Left ventricle myocardium inferior (tissue), 1 donor: ENCODE results near the gene SPNS2. TPM values are rescaled to one million over a fixed set of nuclear protein-coding genes. Genes with fewer than 3 reads are reported as not detected.

Source experiments
- DNase-seq: peaks from one replicate; pipeline ENCODE4 v3.0.0-alpha.2; 2020
- H3K27ac ChIP-seq: fragments of 200-600 bp; replicated peaks from 2 replicates; pipeline ENCODE4 v1.8.0; 2021
- H3K27me3 ChIP-seq: fragments of 200-600 bp; 2 replicates; pipeline ENCODE4 v1.8.0; 2021; ENCODE audit warnings: low read depth
- H3K36me3 ChIP-seq: fragments of 200-600 bp; 2 replicates; pipeline ENCODE4 v1.8.0; 2021
- H3K4me1 ChIP-seq: fragments of 200-600 bp; 2 replicates; pipeline ENCODE4 v1.8.0; 2021
- H3K4me3 ChIP-seq: fragments of 200-600 bp; 2 replicates; pipeline ENCODE4 v1.8.0; 2021; ENCODE audit warnings: mild to moderate bottlenecking, moderate library complexity
- H3K9me3 ChIP-seq: fragments of 200-600 bp; replicated peaks from 2 replicates; pipeline ENCODE4 v1.8.0; 2021
- intact Hi-C: fragments of 100-400 bp; cut with micrococcal nuclease; formaldehyde crosslinking; loops from one replicate; pipeline ENCODE4 v1.11.0; 2022
- total RNA-seq: library from RNA; stranded (reverse); fragmentation: NEBNext Ultra II Directional; extraction: Animal tissue kit (Norgen Biotek cat#: 25700); gene quantifications from one replicate; pipeline ENCODE4 v1.2.1, GENCODE V29; 2021
- TF ChIP-seq, protein P1 (sequence below): fragments of 200-600 bp; IDR thresholded peaks from 2 replicates; pipeline ENCODE4 v1.8.0; 2021; ENCODE audit warnings: antibody characterized with exemption, mild to moderate bottlenecking, borderline replicate concordance
- donor health status: DM: no; HTN: yes; CAD: no; lungs with severe emphysema.

SPNS2 gene
- total RNA-seq, 1 donor from 2014 or later: 11.2 TPM

GRCh38 chr17:4515501-4515900, 16.8 kb downstream of the SPNS2 start:
- Histone ChIP-seq H3K27ac (no peak overlapping the region), H3K9me3 (no peaks in the 10 kb centered on the region), H3K36me3 (no peaks in the 10 kb centered on the region), H3K27me3 (no peaks in the 10 kb centered on the region), H3K4me1 (peaks cover 62% of the 10 kb centered on the region), H3K4me3 (no peak overlapping the region)
- TF ChIP-seq, protein P1, sequence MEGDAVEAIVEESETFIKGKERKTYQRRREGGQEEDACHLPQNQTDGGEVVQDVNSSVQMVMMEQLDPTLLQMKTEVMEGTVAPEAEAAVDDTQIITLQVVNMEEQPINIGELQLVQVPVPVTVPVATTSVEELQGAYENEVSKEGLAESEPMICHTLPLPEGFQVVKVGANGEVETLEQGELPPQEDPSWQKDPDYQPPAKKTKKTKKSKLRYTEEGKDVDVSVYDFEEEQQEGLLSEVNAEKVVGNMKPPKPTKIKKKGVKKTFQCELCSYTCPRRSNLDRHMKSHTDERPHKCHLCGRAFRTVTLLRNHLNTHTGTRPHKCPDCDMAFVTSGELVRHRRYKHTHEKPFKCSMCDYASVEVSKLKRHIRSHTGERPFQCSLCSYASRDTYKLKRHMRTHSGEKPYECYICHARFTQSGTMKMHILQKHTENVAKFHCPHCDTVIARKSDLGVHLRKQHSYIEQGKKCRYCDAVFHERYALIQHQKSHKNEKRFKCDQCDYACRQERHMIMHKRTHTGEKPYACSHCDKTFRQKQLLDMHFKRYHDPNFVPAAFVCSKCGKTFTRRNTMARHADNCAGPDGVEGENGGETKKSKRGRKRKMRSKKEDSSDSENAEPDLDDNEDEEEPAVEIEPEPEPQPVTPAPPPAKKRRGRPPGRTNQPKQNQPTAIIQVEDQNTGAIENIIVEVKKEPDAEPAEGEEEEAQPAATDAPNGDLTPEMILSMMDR: no peak
- intact Hi-C loops: no loop called here
- DNase-seq: no peak

GRCh38 chr17:4516735-4517134, 18.1 kb downstream of the SPNS2 start:
- H3K36me3 ChIP-seq: no peaks in the 10 kb centered on the region
- no peak for DNase-seq
- TF ChIP-seq, protein P1: no peak
- no peak overlapping the region for H3K27ac ChIP-seq
- H3K4me3 ChIP-seq: no peak overlapping the region
- peaks cover 62% of the 10 kb centered on the region for H3K4me1 ChIP-seq
- intact Hi-C loops: no loop called here
- H3K27me3 ChIP-seq: no peaks in the 10 kb centered on the region
- H3K9me3 ChIP-seq: no peaks in the 10 kb centered on the region

DNA sequence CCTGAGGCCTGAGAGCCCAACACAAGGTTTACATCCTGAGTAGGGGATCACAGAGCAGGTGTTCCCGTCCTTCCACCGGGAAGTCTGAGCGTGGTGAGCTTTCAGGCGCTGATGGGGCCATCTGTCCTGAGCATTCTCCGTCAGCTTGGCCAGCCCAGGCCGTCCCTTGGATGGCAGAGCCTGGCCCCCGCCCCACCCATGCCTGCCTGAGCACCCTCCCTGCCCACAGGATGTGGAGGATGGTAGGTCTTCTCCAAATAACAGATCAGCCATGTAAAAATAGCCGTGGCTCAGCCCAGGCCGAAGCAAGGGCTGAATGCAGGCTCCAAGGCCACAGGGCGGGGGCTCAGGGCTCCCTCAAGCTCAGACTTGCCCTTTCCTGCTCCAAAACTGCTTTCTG, 20.2 kb downstream of the SPNS2 start:
- no peak for DNase-seq
- intact Hi-C loops: no loop called here
- Histone ChIP-seq H3K36me3 (no peaks in the 10 kb centered on the region), H3K4me1 (peaks cover 55% of the 10 kb centered on the region), H3K9me3 (no peaks in the 10 kb centered on the region), H3K27me3 (no peaks in the 10 kb centered on the region), H3K27ac (peak overlapping the region; percentile 93), H3K4me3 (no peak overlapping the region)
- TF ChIP-seq, protein P1: no peak

GRCh38 chr17:4519361-4519788, 20.7 kb downstream of the SPNS2 start:
- intact Hi-C loops: no loop called here
- no peaks in the 10 kb centered on the region for H3K9me3 ChIP-seq
- peaks cover 50% of the 10 kb centered on the region for H3K4me1 ChIP-seq
- H3K4me3 ChIP-seq: no peak overlapping the region
- H3K27me3 ChIP-seq: no peaks in the 10 kb centered on the region
- H3K36me3 ChIP-seq: no peaks in the 10 kb centered on the region
- peak overlapping the region; percentile 93 for H3K27ac ChIP-seq
- DNase-seq: peak; percentile 75
- TF ChIP-seq, protein P1: no peak

DNA sequence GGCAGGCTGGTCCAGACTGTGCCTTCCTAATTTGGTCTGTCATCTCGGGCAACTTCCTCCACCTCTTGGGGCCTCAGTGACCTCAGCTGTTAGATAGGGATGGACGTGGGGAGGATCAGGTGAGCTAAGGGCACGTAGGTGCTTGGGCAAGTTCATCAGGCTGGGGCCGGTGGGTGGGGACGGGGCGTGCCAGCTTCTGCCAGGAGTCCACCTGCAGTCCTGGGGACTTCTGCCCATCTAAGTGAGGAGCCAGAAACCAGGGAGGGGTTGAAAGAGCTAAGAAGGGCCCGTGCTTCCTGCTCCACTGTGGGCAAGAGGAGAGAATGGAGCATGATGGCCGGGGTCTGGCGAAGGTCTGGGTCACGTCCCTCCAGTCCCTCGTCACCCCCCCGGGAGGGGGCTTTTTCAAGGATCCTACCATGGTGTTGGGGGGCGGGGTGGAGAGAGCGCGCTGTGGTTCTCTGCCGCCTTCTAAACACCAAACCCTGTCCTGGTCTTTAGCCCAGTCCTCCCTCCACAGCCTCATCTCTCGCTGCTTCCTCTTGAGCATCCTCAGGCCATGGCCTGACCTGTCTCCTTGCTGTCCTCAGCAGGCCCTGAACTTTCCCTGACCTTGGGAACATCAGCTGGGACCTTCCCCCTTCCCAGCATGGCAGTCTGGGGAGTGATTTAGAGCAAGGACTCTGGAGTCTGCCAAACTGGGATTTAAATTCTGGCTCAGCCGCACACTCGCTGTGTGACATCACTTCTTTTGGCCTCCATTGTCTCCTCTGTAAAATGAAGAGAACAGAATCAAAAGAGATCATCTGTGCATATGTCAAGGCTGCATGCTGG, 21.6 kb downstream of the SPNS2 start:
- Histone ChIP-seq H3K9me3 (no peaks in the 10 kb centered on the region), H3K27ac (peak overlapping the region; percentile 93), H3K4me3 (no peak overlapping the region), H3K4me1 (peaks cover 50% of the 10 kb centered on the region), H3K27me3 (no peaks in the 10 kb centered on the region), H3K36me3 (no peaks in the 10 kb centered on the region)
- no peak for DNase-seq
- TF ChIP-seq, protein P1: no peak
- intact Hi-C loops: no loop called here
